Stimulated activated naive CD8-positive, alpha-beta T cell treated with anti-CD3 and anti-CD28 coated beads, Interleukin-15, amount 100 ng/mL, for 72 hours (primary cell): ENCODE results near the gene BTNL9.
"Not testable (repeated sequence)": the region's sequence is repeated elsewhere in the genome, so short reads cannot be mapped to it uniquely, and the experiment has no call there.

Experiments
- ATAC-seq: fragments of 150-1000 bp; cut with Tn5 transposase; 2 replicates; pipeline ENCODE4 v1.10.0; 2021; ENCODE audit warnings: mild to moderate bottlenecking, moderate library complexity
- DNase-seq, 2 donors: peaks; one replicate each; pipeline ENCODE4 v3.0.0; 2021 to 2022
- H3K27ac Mint-ChIP-seq, 2 donors: one replicate each; pipeline ENCODE4 v1.8.0; 2022; ENCODE audit warnings: mild to moderate bottlenecking in 2 of 2, mixed read lengths in 2 of 2, moderate library complexity in 2 of 2
- H3K27me3 Mint-ChIP-seq: one replicate; pipeline ENCODE4 v1.8.0; 2022; ENCODE audit warnings: mixed read lengths
- H3K4me1 Mint-ChIP-seq: one replicate; pipeline ENCODE4 v1.8.0; 2022; ENCODE audit warnings: mild to moderate bottlenecking, mixed read lengths
- H3K4me3 Mint-ChIP-seq, 2 donors: one replicate each; pipeline ENCODE4 v1.8.0; 2022; ENCODE audit warnings: mild to moderate bottlenecking in 2 of 2, mixed read lengths in 2 of 2, moderate library complexity in 1 of 2
- H3K9me3 Mint-ChIP-seq, 2 donors: one replicate each; pipeline ENCODE4 v1.8.0; 2022; ENCODE audit warnings: mixed read lengths in 2 of 2

Gene BTNL9

DNA sequence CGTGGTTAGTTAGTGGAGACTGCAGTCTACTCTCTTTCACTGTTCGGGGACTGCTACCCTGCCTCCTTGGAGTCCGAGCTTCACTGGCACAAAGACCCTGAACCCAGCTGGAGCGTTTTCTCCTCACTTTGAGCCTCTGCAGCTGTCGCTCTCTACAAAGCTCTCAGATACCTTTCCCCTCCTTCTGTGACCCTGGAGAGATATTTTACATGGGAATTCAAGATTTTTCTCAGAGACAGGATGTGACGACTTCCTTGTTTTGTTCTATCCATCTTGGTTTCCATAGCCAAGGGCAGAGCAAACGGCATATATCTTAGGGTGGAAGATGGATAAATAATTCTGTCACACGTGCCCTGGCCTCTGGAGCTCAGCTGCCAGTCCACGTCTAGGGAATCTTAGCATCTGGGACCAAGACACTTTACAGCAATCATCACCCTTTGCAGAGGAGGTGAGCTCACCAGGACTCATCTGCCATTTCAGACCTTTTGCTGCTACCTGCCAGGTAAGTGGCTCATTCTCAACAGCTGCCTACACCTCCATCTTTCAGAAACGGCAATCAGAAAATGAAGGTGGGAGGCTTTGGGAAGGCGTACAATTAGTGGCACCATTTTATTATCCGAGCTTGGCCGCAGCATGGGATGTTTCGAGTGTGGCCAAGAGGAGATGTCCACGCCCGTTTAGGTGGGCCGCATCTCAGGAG is at the start of gene BTNL9:
Gene BTNL9, plus strand, starts transcription at position 336 of the 700 bp plus-strand sequence. CDS start 5,224 bp downstream, outside the sequence.
- peaks cover 32% of the 10 kb centered on the region for H3K27me3 Mint-ChIP-seq

DNA sequence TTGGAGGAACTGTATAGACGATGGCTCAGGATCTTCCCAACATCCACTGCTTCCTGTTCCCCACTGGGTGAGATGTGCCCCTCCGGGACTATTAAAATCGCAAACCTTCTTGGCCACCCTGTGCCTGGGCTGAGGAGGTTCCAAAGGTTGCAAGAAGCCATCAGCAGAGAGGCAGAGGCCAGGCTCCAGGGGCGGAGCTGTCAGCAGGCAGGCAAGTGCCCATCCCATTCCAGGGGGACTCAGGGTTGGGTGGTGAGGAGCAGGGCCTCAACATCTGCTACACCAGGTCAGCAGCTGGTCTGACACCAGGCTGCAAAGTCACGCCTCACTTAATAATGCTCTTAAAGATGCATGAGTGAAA is 49.2 kb upstream of the BTNL9 start:
- H3K27me3 Mint-ChIP-seq, result peaks cover 30% of the 10 kb centered on the region
- no peak for DNase-seq
- ATAC-seq, result no peak
- H3K4me1 Mint-ChIP-seq, result no peaks in the 10 kb centered on the region
- no peaks in the 10 kb centered on the region for H3K9me3 Mint-ChIP-seq
- no peak overlapping the region for H3K4me3 Mint-ChIP-seq
- H3K27ac Mint-ChIP-seq, result no peak overlapping the region

More for the DNA sequence above, at the start of gene BTNL9:
- Mint-ChIP-seq H3K27ac (peak within 1 kb of the TSS in 1 of 2 donors; percentile 21), H3K4me1 (no peaks in the 10 kb centered on the region), H3K4me3 (no peak within 1 kb of the TSS), H3K9me3 (no peaks in the 10 kb centered on the region)
- no peak for DNase-seq
- no peak for ATAC-seq

DNA sequence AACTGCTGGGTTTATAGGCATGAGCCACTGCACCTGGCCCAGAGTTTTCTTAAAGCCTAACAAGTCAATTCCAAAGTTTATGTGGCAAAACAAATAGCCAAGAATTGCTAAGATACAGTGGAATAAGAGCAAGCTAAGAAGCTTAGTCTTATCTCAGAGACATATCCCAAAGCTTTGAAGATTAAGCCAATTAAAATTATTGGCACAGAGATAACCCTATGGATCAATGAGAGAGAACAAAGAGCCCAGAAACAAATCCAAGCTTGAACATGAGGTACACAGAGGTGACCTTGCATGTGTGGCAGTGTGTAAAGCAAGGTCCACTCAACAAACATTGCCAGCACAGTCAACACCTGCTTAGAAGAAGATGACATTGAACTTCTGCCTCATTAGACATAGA is 38.1 kb upstream of the BTNL9 start:
- H3K4me3 Mint-ChIP-seq, result no peak overlapping the region
- H3K9me3 Mint-ChIP-seq, result no peaks in the 10 kb centered on the region
- DNase-seq, result no peak
- H3K27ac Mint-ChIP-seq, result no peak overlapping the region
- peaks cover 29% of the 10 kb centered on the region for H3K27me3 Mint-ChIP-seq
- no peaks in the 10 kb centered on the region for H3K4me1 Mint-ChIP-seq
- ATAC-seq, result no peak

DNA sequence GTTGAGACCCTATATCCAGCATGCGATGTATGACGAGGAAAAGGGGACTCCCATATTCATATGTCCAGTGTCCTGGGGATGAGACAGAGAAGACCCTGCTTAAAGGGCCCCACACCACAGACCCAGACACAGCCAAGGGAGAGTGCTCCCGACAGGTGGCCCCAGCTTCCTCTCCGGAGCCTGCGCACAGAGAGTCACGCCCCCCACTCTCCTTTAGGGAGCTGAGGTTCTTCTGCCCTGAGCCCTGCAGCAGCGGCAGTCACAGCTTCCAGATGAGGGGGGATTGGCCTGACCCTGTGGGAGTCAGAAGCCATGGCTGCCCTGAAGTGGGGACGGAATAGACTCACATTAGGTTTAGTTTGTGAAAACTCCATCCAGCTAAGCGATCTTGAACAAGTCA is 34.3 kb upstream of the BTNL9 start:
- DNase-seq (no peak), ATAC-seq (no peak)
- Mint-ChIP-seq H3K4me3 (no peak overlapping the region), H3K27me3 (peaks cover 24% of the 10 kb centered on the region), H3K4me1 (no peaks in the 10 kb centered on the region), H3K9me3 (no peaks in the 10 kb centered on the region), H3K27ac (no peak overlapping the region)

DNA sequence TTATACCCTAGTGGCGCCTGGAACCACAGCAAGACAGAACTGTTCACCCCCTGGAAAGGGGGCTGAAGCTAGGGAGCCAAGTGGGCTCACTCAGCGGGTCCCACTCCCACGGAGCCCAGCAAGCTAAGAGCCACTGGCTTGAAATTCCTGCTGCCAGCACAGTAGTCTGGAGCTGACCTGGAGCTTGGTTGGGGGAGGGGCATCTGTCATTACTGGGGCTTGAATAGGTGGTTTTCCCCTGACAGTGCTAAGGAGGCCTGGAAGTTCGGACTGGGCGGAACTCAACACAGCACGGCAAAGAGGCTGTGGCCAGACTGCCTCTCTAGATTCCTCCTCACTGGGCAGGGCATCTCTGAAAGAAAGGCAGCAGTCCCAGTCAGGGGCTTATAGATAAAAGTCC is 31.9 kb upstream of the BTNL9 start:
- Mint-ChIP-seq H3K27ac (no peak overlapping the region), H3K9me3 (peaks cover 0 to 4% of the 10 kb centered on the region in 2 donors), H3K4me1 (no peaks in the 10 kb centered on the region), H3K4me3 (no peak overlapping the region), H3K27me3 (peaks cover 39% of the 10 kb centered on the region)
- DNase-seq (no peak), ATAC-seq (no peak)

DNA sequence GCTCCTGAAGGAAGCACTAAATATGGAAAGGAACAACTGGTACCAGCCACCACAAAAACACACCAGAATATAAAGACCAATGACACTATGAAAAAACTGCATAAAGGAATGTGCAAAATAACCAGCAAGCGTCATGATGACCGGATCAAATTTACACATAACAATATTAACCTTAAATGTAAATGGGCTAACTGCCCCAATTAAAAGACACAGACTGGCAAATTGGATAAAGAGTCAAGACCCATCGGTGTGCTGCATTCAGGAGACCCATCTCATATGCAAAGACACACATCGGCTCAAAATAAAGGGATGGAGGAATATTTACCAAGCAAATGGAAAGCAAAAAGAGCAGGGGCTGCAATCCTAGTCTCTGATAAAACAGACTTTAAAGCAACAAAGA is 30.0 kb upstream of the BTNL9 start:
- H3K27ac Mint-ChIP-seq, H3K4me3 Mint-ChIP-seq, H3K4me1 Mint-ChIP-seq, DNase-seq, H3K9me3 Mint-ChIP-seq, ATAC-seq: not testable (repeated sequence)
- peaks cover 34% of the 10 kb centered on the region for H3K27me3 Mint-ChIP-seq

DNA sequence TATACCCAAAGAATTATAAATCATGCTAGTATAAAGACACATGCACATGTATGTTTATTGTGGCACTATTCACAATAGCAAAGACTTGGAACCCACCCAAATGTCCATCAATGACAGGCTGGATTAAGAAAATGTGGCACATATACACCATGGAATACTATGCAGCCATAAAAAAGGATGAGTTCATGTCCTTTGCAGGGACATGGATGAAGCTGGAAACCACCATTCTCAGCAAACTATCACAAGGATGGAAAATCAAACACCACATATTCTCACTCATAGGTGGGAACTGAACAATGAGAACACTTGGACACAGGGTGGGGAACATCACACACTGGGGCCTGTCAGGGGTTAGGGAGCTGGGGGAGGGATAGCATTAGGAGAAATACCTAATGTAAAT is 25.4 kb upstream of the BTNL9 start:
- H3K27ac Mint-ChIP-seq, H3K4me3 Mint-ChIP-seq, ATAC-seq, DNase-seq, H3K4me1 Mint-ChIP-seq: not testable (repeated sequence)
- H3K27me3 Mint-ChIP-seq, result peaks cover 15% of the 10 kb centered on the region
- peaks cover 4 to 12% of the 10 kb centered on the region in 2 donors for H3K9me3 Mint-ChIP-seq

DNA sequence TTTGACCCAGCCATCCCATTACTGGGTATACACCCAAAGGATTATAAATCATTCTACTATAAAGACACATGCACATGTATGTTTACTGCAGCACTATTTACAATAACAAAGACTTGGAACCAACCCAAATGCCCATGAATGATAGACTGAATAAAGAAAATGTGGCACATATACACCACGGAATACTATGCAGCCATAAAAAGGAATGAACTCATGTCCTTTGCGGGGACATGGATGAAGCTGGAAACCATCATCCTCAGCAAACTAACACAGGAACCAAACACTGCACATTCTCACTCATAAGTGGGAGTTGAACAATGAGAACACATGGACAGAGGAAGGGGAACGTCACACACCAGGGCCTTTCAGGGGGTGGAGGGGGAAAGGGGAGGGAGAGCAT is 22.6 kb upstream of the BTNL9 start:
- not testable (repeated sequence) for H3K27ac Mint-ChIP-seq, ATAC-seq, DNase-seq, H3K4me1 Mint-ChIP-seq, H3K27me3 Mint-ChIP-seq, H3K4me3 Mint-ChIP-seq
- H3K9me3 Mint-ChIP-seq, result peaks cover 11 to 38% of the 10 kb centered on the region in 2 donors

DNA sequence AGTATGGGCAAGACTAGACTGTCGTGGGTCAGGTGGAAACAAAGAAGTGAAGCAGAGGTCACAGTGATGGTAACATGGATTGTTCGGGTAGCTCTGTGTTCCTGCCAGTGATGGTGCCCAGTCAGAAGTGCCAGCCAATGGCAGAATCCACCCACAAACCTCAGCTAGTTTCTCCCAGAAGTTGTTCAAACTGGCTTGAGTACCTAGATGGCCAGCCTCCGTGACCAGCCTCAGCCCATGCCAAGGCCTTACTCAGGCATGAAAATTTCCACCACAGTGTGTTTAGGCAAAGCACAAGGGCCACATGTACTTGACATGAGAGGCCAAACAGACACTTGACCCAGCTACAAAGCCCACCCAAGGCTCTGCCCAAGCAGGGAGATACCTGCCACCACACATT is 19.4 kb upstream of the BTNL9 start:
- Mint-ChIP-seq H3K9me3 (peaks cover 14 to 41% of the 10 kb centered on the region in 2 donors), H3K27ac (no peak overlapping the region), H3K4me1 (no peaks in the 10 kb centered on the region), H3K27me3 (peaks cover 13% of the 10 kb centered on the region), H3K4me3 (no peak overlapping the region)
- ATAC-seq (no peak), DNase-seq (no peak)

DNA sequence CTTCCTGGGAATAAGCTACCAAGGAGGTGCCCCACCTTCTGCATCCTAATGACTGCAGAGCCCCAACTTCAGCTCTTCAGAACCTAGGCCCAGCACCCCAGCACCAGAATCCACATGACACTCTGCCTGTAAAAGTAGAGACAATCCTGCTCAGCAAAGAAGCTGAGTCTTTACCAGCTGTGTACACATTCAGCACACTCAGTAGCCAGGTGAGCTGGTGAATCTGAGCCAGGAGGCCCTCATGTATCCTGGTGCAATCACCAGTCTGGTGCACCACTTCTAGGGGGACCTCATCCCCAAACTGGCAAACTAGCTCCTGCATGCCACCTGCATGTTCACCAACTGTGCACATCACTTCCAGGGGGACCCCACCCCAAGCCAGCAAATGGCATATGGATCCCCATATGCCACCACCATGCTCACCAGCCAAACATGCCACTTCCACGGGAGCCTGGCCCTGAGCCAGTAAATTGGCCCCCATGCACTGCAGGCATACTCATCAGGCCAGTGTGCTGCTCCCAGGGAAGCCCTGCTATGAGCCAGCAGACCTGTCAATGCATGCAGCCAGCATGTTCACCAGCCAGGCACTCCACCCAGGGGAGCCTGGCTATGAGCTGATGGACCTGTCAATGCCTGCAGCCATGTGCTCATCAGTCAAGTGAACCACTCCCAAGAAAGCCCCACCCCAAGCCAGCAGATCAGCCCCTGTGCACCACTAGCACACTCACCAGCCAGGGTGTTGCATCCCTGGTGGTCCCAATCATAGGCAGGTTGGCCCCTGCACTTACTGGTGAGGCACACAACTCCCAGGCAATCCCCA is 15.6 kb upstream of the BTNL9 start:
- peaks cover 17% of the 10 kb centered on the region for H3K27me3 Mint-ChIP-seq
- H3K4me3 Mint-ChIP-seq, result no peak overlapping the region
- ATAC-seq, result no peak
- H3K27ac Mint-ChIP-seq, result no peak overlapping the region
- no peaks in the 10 kb centered on the region for H3K4me1 Mint-ChIP-seq
- peaks cover 14 to 31% of the 10 kb centered on the region in 2 donors for H3K9me3 Mint-ChIP-seq
- no peak for DNase-seq

DNA sequence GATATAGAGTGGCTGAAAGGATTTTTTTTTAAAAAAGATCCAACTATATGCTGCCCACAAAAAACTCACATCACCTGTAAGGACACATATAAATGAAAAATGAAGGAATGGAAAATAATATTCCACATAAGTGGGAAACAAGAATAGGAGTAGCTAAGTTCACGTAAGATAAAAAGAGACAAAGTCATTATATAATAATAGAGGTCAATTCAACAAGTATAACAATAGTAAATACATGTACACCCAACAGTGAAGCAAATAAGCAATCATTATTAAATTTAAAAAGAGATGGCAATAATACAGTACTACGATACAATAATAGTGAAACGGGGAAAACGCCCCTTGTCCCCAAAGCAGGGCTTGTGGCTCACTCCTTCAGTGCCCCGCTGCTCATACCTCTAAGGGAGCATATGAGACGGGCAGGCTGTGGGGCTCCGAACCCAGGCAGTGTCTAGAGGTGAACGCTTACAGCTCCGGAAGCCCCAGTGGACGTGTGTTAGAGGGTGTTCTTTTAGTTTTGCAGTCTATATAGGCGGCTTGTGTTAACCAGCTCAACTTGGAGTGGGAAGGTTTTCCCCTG is 12.5 kb upstream of the BTNL9 start:
- Mint-ChIP-seq H3K4me3 (no peak overlapping the region), H3K27me3 (peaks cover 17% of the 10 kb centered on the region), H3K4me1 (no peaks in the 10 kb centered on the region), H3K9me3 (peaks cover 5 to 8% of the 10 kb centered on the region in 2 donors), H3K27ac (no peak overlapping the region)
- DNase-seq (no peak), ATAC-seq (no peak)

DNA sequence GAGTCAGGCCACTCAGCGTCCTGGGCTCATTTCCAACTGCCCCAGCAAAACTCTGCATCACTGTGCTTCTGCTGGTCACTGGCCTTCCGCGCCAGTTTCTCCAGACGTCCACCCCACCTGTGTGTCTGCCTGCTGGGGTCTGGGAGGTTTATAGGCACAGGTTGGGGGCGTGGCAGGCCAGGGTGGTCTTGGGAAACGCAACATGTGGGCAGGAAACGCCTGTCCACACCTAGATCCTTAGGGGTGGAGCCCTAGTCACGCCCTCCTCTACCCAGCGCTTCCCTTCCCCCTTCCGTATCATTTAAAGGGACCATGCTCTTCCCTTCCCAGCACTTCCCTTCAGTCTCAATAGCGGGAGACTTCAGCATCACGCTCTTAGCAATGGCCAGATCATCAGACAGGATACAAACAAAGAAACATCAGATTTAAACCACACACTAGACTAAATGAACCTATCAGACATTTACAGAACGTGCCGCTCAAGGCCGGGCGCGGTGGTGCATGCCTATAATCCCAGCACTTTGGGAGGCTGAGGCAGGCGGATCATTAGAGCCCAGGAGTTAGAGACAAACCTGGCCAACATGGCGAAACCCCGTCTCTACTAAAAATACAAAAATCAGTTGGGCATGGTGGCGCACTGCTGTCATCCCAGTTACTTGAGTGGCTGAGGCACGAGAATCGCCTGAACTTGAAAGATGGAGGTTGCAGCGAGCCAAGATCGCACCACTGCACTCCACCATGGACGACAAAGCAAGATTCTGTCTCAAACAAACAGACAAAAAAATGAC is 11.8 kb upstream of the BTNL9 start:
- peak overlapping the region in 1 of 2 donors; percentile 23 for H3K27ac Mint-ChIP-seq
- ATAC-seq, result no peak
- H3K4me3 Mint-ChIP-seq, result no peak overlapping the region
- peaks cover 17% of the 10 kb centered on the region for H3K27me3 Mint-ChIP-seq
- H3K4me1 Mint-ChIP-seq, result no peaks in the 10 kb centered on the region
- H3K9me3 Mint-ChIP-seq, result peaks cover 0 to 4% of the 10 kb centered on the region in 2 donors
- no peak for DNase-seq

DNA sequence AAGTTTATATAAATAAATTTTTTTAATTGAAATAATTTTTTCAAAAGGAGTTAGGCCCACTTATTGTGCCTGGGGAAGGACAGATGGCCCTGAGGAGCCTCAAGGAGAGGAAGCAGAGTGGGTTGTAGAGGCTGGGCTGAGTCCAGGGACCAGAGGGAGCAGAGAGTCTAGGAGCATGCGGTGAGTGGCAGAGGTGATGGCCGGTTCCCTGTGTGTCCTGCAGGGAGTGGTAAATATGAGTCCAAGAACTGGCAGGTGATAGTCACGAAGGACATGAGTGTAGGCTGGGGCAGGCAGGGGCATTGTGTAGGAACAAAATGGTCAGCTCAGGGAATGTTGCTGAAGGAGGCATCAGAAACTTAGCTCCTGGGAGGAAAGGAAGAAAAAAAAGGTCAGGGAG is 8.3 kb upstream of the BTNL9 start:
- Mint-ChIP-seq H3K4me3 (no peak overlapping the region), H3K27me3 (no peaks in the 10 kb centered on the region), H3K4me1 (no peaks in the 10 kb centered on the region), H3K9me3 (peaks cover 0 to 4% of the 10 kb centered on the region in 2 donors), H3K27ac (no peak overlapping the region)
- ATAC-seq, result no peak
- no peak for DNase-seq

DNA sequence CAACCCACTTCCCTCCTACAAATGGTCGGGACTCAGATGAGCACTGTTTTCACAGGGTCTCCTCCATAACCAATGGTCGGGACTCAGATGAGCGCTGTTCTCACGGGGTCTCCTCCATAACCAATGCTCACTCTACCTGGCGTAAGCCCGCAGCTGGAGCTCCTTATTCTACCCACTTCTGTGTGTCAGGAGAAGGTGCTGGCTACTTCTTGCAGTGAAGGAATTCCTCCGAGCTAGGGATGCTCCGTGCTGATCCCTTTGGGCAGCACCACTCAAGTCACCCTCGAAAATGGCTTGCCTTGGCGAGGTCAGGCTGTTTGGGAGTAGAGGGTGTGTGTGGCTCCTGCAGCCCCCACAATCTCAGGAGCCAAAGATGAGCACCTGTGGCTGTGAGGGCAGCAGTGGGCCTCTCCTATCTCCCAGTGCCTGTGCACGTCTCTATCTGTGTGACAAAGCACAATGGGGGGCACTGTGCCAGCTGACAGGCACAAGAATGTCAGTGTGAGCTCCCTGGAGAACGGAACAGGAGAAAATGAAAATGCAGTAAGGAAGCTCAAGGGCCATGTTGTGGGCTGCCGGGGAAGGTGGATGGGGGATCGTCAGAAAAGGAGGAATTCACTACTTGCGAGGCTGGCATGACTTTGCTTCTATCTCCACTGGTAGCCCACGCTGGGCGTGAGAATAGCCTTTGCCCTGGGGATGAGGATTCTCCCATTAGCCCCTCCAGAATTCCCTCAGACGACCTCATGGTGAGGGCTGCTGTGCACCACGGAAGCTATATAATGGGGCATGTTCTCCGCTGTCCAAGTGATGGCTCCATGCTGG is 3.9 kb upstream of the BTNL9 start:
- Mint-ChIP-seq H3K9me3 (peaks cover 0 to 4% of the 10 kb centered on the region in 2 donors), H3K4me1 (no peaks in the 10 kb centered on the region), H3K4me3 (no peak overlapping the region), H3K27me3 (peaks cover 28% of the 10 kb centered on the region), H3K27ac (no peak overlapping the region)
- DNase-seq (no peak), ATAC-seq (no peak)
